ENCODE results near the gene SERPINA10.

DNA sequence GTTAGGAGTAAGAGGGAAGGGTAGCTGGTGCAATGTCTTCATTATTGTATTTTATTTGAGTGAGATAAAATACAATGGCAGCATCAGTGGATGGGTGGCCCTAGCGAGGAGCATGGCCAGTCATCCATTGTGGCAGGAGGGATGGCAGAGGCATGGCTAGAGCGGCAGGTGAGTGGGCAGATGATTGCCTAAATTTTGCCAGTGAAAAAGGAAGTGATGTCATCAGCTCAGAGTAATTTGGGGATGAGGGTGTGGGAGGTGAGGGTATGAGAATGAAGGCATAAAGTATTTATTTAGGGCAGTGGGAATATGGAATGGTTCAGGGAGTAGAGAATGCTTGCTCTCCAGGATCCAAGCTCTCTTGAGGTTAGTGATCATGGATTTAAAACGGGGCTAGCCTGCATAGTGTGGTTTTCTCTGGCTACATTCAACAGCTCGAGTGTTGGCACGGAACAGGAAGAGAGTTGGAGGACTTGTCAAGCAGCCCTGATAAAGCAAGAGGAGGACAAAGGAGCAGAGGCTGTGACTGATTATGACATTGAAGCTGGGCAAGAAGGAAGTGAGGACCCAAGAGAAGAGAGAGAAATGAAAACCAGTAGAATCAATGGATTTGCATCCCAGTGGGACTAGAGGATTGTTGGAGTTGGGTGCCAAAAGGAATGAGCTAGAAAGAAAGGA is 48.7 kb upstream of the SERPINA10 start:
- TF ChIP-seq, protein P1, sequence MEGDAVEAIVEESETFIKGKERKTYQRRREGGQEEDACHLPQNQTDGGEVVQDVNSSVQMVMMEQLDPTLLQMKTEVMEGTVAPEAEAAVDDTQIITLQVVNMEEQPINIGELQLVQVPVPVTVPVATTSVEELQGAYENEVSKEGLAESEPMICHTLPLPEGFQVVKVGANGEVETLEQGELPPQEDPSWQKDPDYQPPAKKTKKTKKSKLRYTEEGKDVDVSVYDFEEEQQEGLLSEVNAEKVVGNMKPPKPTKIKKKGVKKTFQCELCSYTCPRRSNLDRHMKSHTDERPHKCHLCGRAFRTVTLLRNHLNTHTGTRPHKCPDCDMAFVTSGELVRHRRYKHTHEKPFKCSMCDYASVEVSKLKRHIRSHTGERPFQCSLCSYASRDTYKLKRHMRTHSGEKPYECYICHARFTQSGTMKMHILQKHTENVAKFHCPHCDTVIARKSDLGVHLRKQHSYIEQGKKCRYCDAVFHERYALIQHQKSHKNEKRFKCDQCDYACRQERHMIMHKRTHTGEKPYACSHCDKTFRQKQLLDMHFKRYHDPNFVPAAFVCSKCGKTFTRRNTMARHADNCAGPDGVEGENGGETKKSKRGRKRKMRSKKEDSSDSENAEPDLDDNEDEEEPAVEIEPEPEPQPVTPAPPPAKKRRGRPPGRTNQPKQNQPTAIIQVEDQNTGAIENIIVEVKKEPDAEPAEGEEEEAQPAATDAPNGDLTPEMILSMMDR (conservative IDR thresholded peaks at IDR 0.05; ENCODE audit: low read length): no peak
- no peak for TF ChIP-seq EZH2phosphoT487 (IDR thresholded peaks at IDR 0.05; ENCODE audit: borderline replicate concordance, low read depth, low read length)

Data from OCI-LY7 (cell line).